ENCODE data around the gene MCF2L.

The MCF2L gene

DNA sequence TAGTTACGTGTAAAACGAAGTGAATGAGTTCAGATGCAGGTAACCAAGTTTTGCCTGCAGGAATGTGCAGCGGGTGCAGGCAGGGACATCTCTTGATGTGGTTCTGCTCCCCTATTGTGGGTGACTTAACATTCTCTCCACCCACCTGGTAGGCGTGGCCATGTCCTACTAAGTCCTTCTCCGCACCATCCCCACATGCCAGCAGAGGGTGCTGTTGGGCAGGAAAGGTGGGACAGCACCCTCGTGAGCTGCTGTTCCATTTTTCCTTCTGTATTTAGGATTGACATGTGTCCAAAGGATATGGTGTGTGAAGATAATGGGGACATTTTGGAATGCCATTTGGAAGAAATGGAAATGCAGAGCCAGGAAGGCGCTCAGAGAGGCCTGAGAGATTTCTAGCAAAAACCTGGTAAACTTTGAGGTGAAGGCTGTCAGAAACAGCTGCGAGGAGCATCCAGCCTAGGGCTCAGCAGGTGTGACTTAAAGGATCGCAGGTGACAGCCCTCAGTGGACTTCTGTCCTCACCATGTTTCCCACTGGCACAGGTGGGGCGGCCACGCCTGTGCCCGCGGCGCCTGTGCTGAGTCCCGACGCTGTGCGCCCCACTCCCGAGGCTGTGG is 26.2 kb upstream of the MCF2L start:
- in situ Hi-C loops (cut with HindIII; ENCODE audit: low sequenced_read_pairs) = no loop called here
- TF ChIP-seq, protein P1, sequence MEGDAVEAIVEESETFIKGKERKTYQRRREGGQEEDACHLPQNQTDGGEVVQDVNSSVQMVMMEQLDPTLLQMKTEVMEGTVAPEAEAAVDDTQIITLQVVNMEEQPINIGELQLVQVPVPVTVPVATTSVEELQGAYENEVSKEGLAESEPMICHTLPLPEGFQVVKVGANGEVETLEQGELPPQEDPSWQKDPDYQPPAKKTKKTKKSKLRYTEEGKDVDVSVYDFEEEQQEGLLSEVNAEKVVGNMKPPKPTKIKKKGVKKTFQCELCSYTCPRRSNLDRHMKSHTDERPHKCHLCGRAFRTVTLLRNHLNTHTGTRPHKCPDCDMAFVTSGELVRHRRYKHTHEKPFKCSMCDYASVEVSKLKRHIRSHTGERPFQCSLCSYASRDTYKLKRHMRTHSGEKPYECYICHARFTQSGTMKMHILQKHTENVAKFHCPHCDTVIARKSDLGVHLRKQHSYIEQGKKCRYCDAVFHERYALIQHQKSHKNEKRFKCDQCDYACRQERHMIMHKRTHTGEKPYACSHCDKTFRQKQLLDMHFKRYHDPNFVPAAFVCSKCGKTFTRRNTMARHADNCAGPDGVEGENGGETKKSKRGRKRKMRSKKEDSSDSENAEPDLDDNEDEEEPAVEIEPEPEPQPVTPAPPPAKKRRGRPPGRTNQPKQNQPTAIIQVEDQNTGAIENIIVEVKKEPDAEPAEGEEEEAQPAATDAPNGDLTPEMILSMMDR (IDR thresholded peaks at IDR 0.05; ENCODE audit: low read depth, low read length) = peak; percentile 97
- DNase-seq (ENCODE audit: low read depth, low spot score) = peak; percentile 91
- peak overlapping the region; percentile 24 for H3K4me3 ChIP-seq (ENCODE audit: low read depth, low read length)

GRCh38 chr13:112943309-112944125 is 25.5 kb upstream of the MCF2L start:
- TF ChIP-seq, protein P1 (IDR thresholded peaks at IDR 0.05; ENCODE audit: low read depth, low read length) = no peak
- in situ Hi-C loops (cut with HindIII; ENCODE audit: low sequenced_read_pairs) = no loop called here
- DNase-seq (ENCODE audit: low read depth, low spot score) = peak; percentile 13
- peak overlapping the region; percentile 39 for H3K4me3 ChIP-seq (ENCODE audit: low read depth, low read length)

DNA sequence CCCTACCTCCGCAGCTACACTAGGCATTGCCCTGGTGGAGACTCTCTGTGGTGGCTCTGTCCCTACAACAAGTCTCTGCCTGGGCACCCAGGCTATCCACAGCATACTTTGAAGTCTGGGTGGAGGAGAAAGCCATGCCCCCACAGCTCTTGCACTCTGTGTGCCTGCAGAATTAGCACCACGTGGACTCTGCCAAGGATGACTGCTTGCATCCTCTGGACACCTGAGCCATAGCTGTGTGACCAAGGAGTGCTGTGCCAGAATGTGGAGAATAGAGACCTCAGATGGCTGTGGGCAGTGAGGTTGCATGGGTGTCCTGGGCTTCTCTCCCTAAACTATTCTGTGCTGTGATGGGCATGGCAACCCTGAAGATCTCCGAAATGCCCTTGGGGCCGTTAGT is 21.2 kb upstream of the MCF2L start:
- TF ChIP-seq, protein P1 (IDR thresholded peaks at IDR 0.05; ENCODE audit: low read depth, low read length) = no peak
- no peak overlapping the region for H3K4me3 ChIP-seq (ENCODE audit: low read depth, low read length)
- DNase-seq (ENCODE audit: low read depth, low spot score) = no peak
- in situ Hi-C loops (cut with HindIII; ENCODE audit: low sequenced_read_pairs) = no loop called here

DNA sequence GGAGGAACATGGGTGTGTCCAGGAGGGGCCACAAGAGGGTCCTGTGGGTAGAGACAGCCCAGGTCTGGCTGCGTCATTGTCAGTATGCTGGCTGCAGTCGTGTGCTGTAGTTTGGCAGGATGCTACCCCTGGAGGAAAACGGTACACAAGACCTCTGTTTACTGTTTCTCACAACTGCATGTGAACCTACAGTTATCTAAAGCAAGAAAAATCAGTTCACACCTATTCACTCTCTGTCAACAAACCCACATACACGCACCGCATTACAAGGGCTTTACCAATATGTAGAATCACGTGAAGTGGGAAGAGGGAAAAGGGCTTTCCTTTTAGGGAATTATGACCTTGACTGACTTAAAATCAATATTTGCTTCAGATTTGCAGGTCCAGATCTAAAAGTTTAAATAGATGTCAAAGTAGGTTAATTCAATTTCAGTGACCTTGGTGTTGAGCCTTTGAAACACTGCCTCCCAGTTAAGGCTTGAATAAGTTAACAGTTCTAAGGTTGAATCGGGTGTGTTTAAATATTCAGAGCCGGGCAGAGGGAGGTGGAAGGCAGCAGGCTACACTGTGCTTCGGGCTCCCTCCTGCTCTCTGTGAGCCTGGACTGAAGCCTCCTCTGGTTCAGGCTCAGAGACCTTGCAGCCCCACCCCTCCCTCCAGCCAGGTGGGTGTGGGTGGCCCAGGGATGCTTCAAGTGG is 17.2 kb upstream of the MCF2L start:
- H3K4me3 ChIP-seq (ENCODE audit: low read depth, low read length) = no peak overlapping the region
- TF ChIP-seq, protein P1 (IDR thresholded peaks at IDR 0.05; ENCODE audit: low read depth, low read length) = no peak
- DNase-seq (ENCODE audit: low read depth, low spot score) = no peak
- in situ Hi-C loops (cut with HindIII; ENCODE audit: low sequenced_read_pairs) = no loop called here

GRCh38 chr13:112952759-112953551 is 16.1 kb upstream of the MCF2L start:
- H3K4me3 ChIP-seq (ENCODE audit: low read depth, low read length) = no peak overlapping the region
- TF ChIP-seq, protein P1 (IDR thresholded peaks at IDR 0.05; ENCODE audit: low read depth, low read length) = no peak
- DNase-seq (ENCODE audit: low read depth, low spot score) = no peak
- in situ Hi-C loops (cut with HindIII; ENCODE audit: low sequenced_read_pairs) = no loop called here

Data from astrocyte of the spinal cord (primary cell).